HL-60/S4 (cell line): Measurements from ENCODE around the gene TSHZ2.

Experiments used
- in situ Hi-C: fragments of 300-500 bp; cut with MboI; formaldehyde crosslinking; loops from 2 replicates; pipeline ENCODE4 v1.14.3; 2022; ENCODE audit warnings: low sequenced_read_pairs

TSHZ2 gene

DNA sequence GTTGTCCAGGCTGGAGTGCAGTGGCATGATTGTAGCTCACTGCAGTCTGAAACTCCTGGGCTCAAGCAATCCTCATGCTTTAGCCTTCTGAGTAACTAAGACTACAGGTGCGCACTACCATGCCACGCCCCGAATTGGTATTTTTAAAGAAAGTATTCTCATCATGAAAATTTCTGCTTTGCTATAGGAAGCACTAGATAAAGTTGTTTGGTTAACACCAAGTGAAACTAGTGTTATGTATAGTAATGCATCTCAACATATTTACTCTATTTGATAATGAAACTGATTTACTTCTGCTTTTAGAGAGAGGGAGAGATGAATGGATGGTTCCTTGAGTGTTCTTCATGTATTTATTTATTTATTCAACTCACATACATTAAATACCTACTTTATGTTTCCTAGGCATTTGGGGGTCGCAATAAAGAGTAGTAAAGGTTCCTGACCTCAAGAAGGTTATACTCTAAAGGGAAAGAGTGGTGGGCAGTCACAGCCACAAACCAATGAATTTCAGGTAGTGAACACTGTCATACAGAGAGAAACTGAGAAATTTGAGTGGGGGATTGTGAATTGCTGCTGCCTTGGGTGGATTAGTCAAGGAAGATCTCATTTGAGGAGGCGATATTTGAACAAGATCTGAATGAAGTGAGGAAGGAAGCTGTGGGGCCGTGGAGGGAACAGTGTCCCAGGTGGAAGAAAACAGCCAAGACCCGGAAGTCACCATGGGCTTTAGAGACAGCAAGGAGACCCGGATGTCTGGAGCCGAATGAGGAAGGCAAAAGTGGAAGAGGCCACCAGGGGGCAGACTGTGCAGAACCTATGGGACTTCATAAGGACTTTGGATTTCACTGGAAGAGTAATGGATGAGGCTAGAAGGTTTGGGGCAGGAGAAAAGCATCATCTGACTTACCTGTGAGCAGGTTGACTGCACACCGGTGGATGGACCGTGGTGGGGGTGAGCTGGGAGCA is 185.6 kb downstream of the TSHZ2 start:
- in situ Hi-C loops: no loop called here

DNA sequence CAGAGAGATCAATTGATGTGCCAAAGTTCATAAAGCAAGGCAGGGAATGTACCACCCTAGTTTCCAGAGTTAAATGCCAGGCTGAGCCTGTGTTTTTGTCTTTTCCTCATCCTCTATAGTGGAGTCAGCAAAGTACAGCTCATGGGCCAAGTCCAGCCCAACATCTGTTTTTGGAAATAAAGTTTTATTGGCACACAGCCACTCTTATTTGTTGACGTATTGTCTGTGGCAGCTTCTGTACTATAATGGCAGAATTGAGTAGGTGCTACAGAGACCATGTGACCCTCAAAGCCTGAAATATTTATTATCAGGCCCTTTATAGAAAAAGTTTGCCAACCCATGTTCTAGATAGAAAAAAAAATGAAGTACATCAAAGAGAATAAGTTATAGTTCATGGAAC is 187.0 kb downstream of the TSHZ2 start:
- in situ Hi-C loops: no loop called here

- in situ Hi-C loops: no loop called here
Measured at GRCh38 chr20:53161073-53161472, 188.9 kb downstream of the TSHZ2 start.

DNA sequence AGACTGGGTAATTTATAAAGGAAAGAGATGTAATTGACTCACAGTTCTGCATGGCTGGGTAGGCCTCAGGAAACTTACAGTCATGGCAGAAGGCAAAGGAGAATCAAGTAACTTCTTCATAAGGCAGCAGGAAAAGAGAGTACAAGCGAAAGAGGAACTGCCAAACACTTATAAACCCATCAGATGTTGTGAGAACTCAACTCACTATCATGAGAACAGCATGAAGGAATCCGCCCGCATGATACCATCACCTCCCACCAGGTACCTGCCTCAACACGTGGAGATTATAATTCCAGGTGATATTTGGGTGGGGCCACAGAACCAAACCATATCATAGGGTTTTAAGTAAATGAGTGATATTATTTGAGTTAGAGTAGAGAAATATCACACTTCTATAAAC is 189.3 kb downstream of the TSHZ2 start:
- in situ Hi-C loops: no loop called here

DNA sequence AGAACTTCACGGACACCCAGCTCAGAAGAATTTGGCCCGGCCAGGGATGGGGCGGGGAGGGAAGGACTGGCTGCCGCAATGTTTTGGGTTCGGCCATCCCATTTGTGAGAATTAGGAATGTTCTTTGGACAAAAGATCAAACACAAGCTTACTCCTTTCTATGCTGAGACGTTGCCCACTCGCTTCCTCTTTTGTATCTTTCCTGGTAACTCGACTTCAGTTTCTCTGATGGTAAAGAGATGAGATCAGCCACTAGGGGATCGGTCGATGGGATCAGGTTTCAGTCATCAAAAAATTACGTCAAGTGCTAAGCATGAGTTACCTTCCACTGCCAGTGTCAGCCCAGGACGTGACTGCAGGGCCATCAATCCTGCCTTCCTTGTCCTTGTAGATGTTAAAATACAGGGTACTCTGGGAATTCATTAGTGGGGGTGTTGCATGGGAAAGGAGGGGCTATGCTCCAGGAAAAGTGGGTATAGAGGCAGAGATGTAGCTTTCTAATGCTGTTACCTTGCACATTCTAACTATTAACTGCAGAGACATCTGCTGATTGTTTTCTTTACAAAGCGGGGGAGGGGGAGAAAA is 190.2 kb downstream of the TSHZ2 start:
- in situ Hi-C loops: no loop called here

DNA sequence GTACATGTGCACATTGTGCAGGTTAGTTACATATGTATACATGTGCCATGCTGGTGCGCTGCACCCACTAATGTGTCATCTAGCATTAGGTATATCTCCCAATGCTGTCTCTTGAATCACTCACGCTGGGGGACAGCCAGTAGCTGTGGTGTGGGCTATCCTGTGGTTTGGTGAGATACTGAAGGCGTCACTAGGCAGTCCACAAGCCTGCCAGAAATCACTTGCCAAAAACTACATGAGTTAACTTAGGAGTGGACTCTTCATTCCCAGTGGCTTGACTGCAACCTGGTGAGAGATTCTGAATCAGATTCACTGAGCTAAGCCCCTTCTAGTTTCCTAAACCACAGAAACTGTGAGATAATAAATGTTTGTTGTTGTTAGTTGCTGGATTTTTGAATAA is 191.3 kb downstream of the TSHZ2 start:
- in situ Hi-C loops: no loop called here

- in situ Hi-C loops: no loop called here
Measured at GRCh38 chr20:53164072-53164471, 191.9 kb downstream of the TSHZ2 start.

DNA sequence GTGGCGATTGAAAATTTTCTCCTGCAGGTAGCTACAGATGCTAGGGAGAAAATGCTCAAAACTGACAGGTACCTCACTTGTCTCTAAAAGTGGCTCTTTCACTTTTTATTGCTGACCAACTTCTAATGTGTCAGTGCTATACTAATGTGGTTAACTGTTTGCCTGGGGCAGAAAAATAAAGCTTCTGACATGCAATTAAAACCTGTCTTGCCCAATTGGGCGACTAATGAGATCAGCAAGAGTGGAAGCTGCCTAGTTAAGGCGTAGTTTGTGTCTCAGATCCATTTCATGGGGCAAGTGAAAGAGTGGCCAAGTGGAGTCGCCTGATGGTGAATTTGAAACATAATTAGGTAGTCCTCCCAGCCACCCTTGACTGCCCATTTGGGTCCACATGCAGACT is 193.3 kb downstream of the TSHZ2 start:
- in situ Hi-C loops: no loop called here

GRCh38 chr20:53168491-53168890 is 196.3 kb downstream of the TSHZ2 start:
- in situ Hi-C loops: no loop called here

- in situ Hi-C loops: no loop called here
Measured at GRCh38 chr20:53170196-53170595, 198.0 kb downstream of the TSHZ2 start.

DNA sequence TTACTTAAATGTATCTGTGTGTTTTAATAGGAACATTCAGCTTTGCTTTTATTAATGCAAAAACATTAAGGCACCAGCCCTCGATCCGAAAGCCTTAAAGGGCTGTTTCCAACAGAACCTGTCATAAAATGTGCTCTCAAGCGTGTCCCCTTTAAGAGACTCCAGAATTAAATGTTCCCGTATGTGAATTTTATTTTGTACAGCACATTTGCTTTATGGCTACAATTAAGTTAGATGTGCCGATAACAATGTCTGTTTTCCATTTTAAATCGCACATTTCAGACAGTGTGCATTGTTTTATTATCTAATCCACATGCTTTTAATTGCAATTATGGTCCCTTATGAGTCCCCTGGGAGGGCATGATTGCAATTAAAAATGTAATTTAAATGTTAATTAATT is 198.9 kb downstream of the TSHZ2 start:
- in situ Hi-C loops: no loop called here

DNA sequence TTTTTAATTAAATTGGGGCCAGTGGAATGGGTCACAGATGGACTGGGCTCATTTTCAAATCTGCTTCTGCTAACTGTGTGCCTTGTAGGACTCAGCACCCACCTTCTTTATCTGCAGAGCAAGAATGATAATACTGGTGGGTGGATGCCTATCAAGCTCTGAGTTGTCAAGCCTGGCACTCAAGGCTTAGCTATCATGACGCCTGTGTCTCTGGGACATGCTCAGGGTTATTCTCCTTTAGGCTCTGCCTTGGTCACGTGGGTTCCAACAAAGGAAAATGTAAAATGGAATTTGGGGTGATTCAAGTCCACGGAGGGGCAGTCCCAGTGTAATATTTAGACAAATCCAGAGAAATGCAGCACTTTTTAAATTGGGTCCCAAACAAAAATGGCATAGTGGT is 202.3 kb downstream of the TSHZ2 start:
- in situ Hi-C loops: no loop called here

DNA sequence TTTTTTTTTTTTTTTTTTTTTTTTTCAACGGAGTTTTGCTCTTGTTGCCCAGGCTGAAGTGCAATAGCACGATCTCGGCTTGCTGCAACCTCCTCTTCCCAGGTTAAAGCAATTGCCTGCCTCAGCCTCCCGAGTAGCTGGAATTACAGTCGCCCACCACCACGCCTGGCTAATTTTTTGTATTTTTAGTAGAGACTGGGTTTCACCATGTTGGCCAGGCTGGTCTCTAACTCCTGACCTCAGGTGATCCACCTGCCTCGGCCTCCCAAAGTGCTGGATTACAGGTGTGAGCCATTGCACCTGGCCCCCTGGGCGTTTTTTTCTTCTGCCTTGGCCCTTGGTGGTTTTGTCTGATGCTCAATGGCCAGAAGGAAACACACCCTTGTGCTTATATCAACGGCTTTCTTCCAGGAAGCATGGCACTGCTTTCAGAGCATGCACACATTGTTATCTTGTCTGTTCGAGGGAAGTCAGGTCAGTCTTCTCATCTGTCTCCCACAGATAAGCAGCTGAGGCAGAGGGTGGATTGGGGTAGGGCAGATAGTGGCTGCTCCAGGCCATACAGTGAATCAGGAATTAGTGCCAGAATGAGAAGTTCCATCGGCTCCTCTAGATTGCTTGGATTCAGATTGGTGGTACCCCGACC is 203.1 kb downstream of the TSHZ2 start:
- in situ Hi-C loops: no loop called here

- in situ Hi-C loops: no loop called here
Measured at GRCh38 chr20:53176134-53176533, 204.0 kb downstream of the TSHZ2 start.

DNA sequence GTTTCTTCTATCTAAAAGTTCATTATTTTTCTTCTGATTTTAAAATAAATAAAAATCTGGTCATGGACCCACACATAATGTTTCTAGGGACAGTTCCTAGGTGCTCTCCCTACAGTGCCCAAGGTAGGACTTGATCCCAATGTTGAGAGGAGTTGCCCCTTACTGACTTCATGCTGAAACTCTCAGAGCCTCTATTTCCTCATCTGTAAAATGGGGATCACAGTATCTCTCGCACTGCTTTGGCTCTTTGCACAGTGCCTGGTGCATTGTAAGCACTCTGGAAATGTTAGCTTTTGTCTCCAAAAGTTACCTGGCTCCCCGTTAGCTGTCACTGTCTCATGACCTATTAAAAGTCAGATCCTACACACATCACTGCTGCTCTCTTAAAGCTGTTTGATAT is 205.5 kb downstream of the TSHZ2 start:
- in situ Hi-C loops: no loop called here

GRCh38 chr20:53179749-53180148 is 207.6 kb downstream of the TSHZ2 start:
- in situ Hi-C loops: no loop called here

GRCh38 chr20:53180928-53181362 is 208.8 kb downstream of the TSHZ2 start:
- in situ Hi-C loops: no loop called here

DNA sequence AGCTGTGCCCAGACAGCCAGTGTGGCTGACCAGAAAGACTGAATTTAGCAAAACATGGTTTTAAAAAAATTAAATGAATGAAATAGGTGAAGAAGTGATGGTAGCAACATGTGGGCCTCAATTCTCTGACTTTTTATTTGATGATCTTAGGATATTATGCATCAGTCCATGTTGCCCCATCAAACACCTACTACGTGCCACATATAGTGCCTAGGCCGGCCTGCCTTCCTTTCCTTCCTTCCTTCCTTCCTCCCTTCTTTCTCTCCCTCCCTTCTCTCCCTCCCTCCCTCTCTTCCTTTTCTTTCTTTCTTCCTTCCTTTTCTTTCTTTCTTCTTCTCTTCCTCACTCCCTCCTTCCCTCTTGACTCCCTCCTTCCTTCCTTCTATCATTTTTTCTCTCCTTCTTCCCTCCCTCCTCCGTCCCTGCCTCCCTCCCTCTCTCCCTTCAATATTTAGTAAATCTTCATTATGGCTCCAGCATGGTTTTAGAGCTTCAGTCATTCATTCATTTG is 209.8 kb downstream of the TSHZ2 start:
- in situ Hi-C loops: no loop called here

- in situ Hi-C loops: no loop called here
Measured at GRCh38 chr20:53183181-53183580, 211.0 kb downstream of the TSHZ2 start.

DNA sequence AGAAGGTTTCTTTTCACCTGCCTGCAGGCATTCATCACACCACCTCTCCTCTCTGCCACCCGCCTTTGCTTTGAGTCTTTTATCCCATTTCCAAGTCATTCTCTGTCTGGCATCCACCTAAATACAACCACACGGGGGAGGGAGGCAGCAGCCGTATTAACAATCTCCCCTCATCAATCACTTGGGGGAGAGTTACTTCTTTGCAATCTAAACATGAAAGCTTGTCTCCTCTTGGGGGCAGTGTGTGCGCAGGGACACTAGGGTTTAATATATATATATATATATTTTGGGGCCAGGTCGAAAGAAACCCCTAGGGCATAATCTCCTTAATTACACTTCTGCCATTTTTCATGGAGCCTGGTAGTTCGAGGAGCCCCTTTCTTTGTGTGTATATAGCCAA is 214.5 kb downstream of the TSHZ2 start:
- in situ Hi-C loops: no loop called here

DNA sequence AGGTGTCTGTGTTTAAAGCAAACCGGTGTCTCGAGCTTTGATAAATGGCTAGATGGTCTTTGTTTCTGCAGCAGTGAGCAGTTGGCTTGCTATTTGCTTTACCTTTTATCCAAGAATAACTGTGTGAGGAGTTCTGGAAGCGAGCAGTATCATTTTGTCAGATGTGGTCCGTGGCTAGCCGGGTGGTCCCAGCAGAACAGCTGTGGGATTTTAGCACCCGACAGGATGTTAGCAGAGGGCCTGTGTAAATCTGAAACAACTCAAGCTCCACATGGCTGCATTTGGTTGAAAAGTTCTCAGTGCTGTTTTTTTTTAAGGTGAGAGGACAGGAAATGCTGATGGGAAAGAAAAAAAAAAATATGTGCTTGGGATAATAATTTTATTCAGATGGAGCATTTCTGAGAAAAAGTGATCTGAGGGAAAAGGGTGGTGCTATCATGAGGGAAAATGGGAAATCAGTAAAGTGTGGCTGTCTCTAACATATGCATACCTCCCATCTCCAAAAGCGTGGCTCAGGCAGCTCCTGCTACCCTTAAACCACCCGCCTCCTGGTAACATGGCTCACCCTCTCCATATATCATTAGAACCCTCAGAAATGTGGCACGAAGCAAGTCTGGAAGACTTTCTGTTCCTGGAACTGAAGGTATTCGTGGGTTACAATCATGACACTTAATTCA is 215.4 kb downstream of the TSHZ2 start:
- in situ Hi-C loops: no loop called here
